Neuronal stem cell (in vitro differentiated cells): Measurements from ENCODE around the gene ZWILCH.

ENCODE experiments used
- DNase-seq: peaks from one replicate; pipeline ENCODE4 v3.0.0-alpha.2; 2013; ENCODE audit warnings: low spot score
- H2AFZ ChIP-seq: one replicate; pipeline ENCODE4 v1.6.1; 2013; ENCODE audit warnings: mild to moderate bottlenecking, low read length, inconsistent platforms
- H2AK5ac ChIP-seq: 2 replicates; pipeline ENCODE4 v1.6.1; 2013; ENCODE audit warnings: low read depth, mild to moderate bottlenecking, inconsistent platforms, low read length, moderate library complexity, mixed read lengths
- H2BK120ac ChIP-seq: 2 replicates; pipeline ENCODE4 v1.6.1; 2013; ENCODE audit warnings: low read depth, mild to moderate bottlenecking, inconsistent platforms, low read length, moderate library complexity, mixed read lengths
- H2BK12ac ChIP-seq: one replicate; pipeline ENCODE4 v1.6.1; 2013; ENCODE audit warnings: low read length, inconsistent platforms
- H2BK15ac ChIP-seq: 2 replicates; pipeline ENCODE4 v1.6.1; 2013; ENCODE audit warnings: mild to moderate bottlenecking, low read length, inconsistent platforms, mixed read lengths
- H2BK5ac ChIP-seq: one replicate; pipeline ENCODE4 v1.6.1; 2013; ENCODE audit warnings: inconsistent platforms, mild to moderate bottlenecking, low read length, moderate library complexity
- H3K14ac ChIP-seq: one replicate; pipeline ENCODE4 v1.6.1; 2013; ENCODE audit warnings: low read length, inconsistent platforms
- H3K18ac ChIP-seq: 2 replicates; pipeline ENCODE4 v1.6.1; 2013; ENCODE audit warnings: low read length, inconsistent platforms
- H3K23ac ChIP-seq: 2 replicates; pipeline ENCODE4 v1.6.1; 2013; ENCODE audit warnings: low read depth, mild to moderate bottlenecking, mixed read lengths, low read length, inconsistent platforms; ENCODE audit not compliant: poor library complexity
- H3K27ac ChIP-seq: replicated peaks from 3 replicates; pipeline ENCODE4 v1.5.1; 2013; ENCODE audit warnings: low read length, inconsistent platforms
- H3K27me3 ChIP-seq, 3 experiments: 2 replicates each; pipeline ENCODE4 v1.6.1; 2013; ENCODE audit warnings: low read length in 3 of 3, mild to moderate bottlenecking in 2 of 3, inconsistent platforms in 1 of 3, low read depth in 1 of 3, mixed read lengths in 1 of 3, moderate library complexity in 1 of 3; ENCODE audit not compliant: control insufficient read depth in 3 of 3, insufficient read depth in 3 of 3
- H3K36me3 ChIP-seq, 2 donors: replicated peaks in 1 of 2; 2 replicates each; pipeline ENCODE4 v1.6.1; 2013; ENCODE audit warnings: low read length in 2 of 2; ENCODE audit not compliant: control insufficient read depth in 2 of 2, insufficient read depth in 2 of 2
- H3K4ac ChIP-seq: 2 replicates; pipeline ENCODE4 v1.6.1; 2013; ENCODE audit warnings: inconsistent platforms, mild to moderate bottlenecking, low read length, moderate library complexity
- H3K4me1 ChIP-seq, 2 donors: 1 replicate in 1 of 2; 2 replicates in 1 of 2; pipeline ENCODE4 v1.6.1; 2013; ENCODE audit warnings: low read length in 2 of 2, low read depth in 1 of 2; ENCODE audit not compliant: control insufficient read depth in 2 of 2, insufficient read depth in 1 of 2
- H3K4me2 ChIP-seq: one replicate; pipeline ENCODE4 v1.6.1; 2013; ENCODE audit warnings: mild to moderate bottlenecking, low read length, inconsistent platforms; ENCODE audit not compliant: insufficient read depth, poor library complexity, severe bottlenecking
- H3K4me3 ChIP-seq, 2 donors: 2 replicates each; pipeline ENCODE4 v1.5.1; 2013; ENCODE audit warnings: low read length in 2 of 2, mild to moderate bottlenecking in 2 of 2, inconsistent platforms in 1 of 2, moderate library complexity in 1 of 2
- H3K79me1 ChIP-seq: one replicate; pipeline ENCODE4 v1.6.1; 2013; ENCODE audit warnings: low read depth, mild to moderate bottlenecking, inconsistent platforms, low read length, moderate library complexity
- H3K9ac ChIP-seq: one replicate; pipeline ENCODE4 v1.6.1; 2013; ENCODE audit warnings: mild to moderate bottlenecking, low read depth, low read length, inconsistent platforms; ENCODE audit not compliant: poor library complexity
- H3K9me3 ChIP-seq, 2 donors: replicated peaks in 1 of 2; 2 replicates each; pipeline versions ENCODE3 to v1.6.1; 2013; ENCODE audit warnings: low read length in 2 of 2, mild to moderate bottlenecking in 2 of 2, inconsistent platforms in 1 of 2, low read depth in 1 of 2, mixed read lengths in 1 of 2, moderate library complexity in 1 of 2; ENCODE audit not compliant: control insufficient read depth in 2 of 2, insufficient read depth in 1 of 2
- H4K8ac ChIP-seq: one replicate; pipeline ENCODE4 v1.6.1; 2013; ENCODE audit warnings: low read depth, mild to moderate bottlenecking, inconsistent platforms, low read length, moderate library complexity
- H4K91ac ChIP-seq: one replicate; pipeline ENCODE4 v1.6.1; 2013; ENCODE audit warnings: low read length, low read depth, mild to moderate bottlenecking, inconsistent platforms; ENCODE audit not compliant: poor library complexity
- WGBS, 2 donors: extraction: QIAGEN DNeasy Blood & Tissue Kit; methylation state at CpG; one replicate each; pipeline ENCODE4 v1.1.7; 2013; ENCODE audit warnings: missing lambda C conversion rate in 2 of 2, mixed read lengths in 1 of 2; ENCODE audit not compliant: insufficient read length in 2 of 2, insufficient replicate concordance in 1 of 2; ENCODE audit errors: extremely low coverage in 2 of 2; 5-methylcytosine and 5-hydroxymethylcytosine counted together

ZWILCH gene

DNA sequence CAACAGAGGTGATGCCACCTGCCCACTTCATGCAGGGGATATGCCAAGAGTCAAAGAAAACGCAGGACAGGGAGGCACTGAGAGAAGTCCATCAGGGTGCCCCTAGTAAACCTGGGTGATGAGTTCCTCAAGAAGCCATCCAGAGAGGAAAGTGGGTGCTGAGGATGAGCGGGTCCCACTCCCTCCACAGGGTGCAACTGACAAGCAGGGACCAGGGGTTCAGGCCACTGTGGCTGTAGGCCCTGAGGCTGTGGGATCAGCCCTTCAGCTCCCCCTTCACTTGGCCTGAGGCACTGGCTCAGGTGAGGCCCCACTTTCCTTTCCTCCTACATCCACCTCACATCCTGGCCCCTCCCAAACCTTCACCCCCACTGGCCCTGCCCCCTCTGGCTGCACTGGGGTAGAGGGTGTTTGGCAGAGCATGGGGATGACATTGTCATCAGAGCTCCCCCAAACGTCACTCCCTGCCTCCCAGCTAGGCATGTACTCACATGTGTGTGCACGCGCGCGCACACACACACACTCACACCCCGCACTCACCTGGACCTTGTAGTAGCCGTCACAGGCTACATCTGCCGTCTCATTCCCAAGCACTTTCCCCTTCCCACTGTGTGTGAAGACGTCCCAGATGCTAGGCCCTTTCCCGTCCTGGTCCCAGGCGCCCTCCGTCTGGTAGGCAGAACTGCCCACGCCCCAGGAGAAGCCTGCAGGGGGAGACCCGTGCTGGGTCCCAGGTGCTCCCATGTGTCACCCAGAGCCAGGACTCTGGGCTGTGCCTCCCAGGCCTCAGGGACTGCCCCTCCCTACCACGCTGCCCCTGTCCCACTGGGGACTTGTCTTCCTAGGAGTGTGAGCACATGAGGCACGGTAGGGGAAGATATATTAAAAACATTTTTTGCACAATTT is 59.3 kb downstream of the ZWILCH start:
- H2BK12ac ChIP-seq: peak overlapping the region; percentile 97
- peak overlapping the region; percentile 96 for H2AK5ac ChIP-seq
- peak overlapping the region; percentile 81 for H3K4ac ChIP-seq
- H3K23ac ChIP-seq: peak overlapping the region; percentile 63
- peak overlapping the region; percentile 94 for H2BK15ac ChIP-seq
- H2AFZ ChIP-seq: no peak overlapping the region
- H3K4me1 ChIP-seq: peaks cover 12 to 25% of the 10 kb centered on the region in 2 donors
- H3K4me3 ChIP-seq: peak overlapping the region in 1 of 2 donors; percentile 51
- no peaks in the 10 kb centered on the region for H3K9me3 ChIP-seq
- peak overlapping the region; percentile 67 for H2BK120ac ChIP-seq
- peak overlapping the region; percentile 88 for H4K91ac ChIP-seq
- no CpG with 5 or more reads among the region's 18 CpGs for WGBS, 2 donors
- peak overlapping the region; percentile 61 for H2BK5ac ChIP-seq
- H3K4me2 ChIP-seq: no peak overlapping the region
- no peaks in the 10 kb centered on the region for H3K27me3 ChIP-seq
- H3K27ac ChIP-seq: peak overlapping the region; percentile 52
- DNase-seq: no peak
- H3K36me3 ChIP-seq: peaks cover 0 to 9% of the 10 kb centered on the region in 2 donors
- H4K8ac ChIP-seq: peak overlapping the region; percentile 97
- peak overlapping the region; percentile 92 for H3K18ac ChIP-seq
- peak overlapping the region; percentile 63 for H3K9ac ChIP-seq
- H3K79me1 ChIP-seq: peaks cover 9% of the 10 kb centered on the region
- peak overlapping the region; percentile 90 for H3K14ac ChIP-seq

DNA sequence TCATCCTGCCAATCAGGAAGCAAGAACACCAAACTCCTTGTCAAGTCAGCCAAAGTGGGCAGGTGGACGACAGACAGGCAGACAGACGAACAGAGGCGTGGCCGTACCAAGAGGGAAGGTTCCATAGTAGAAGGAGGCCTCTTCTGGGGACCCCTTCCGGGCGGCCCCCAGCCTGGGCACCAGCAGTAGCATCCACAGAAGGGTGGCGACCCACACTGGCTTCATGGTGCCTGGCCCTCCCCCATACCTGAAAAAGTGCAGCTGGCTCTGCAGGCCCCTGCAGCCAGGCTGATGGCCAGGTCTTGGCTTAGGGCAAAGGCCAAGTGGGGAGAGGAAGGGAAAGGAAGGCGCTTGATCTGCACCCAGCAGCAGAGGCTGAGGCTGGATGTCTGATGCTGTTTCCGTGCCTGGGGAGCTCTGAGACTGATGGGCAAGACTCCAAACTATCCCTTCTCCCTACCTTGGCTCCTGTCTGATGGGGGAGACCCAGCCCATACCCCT is 60.1 kb downstream of the ZWILCH start:
- Histone ChIP-seq H3K27me3 (no peaks in the 10 kb centered on the region), H3K4me3 (peak overlapping the region; percentile 31 to 35), H3K4me1 (peaks cover 12 to 29% of the 10 kb centered on the region in 2 donors), H2BK12ac (peak overlapping the region; percentile 93), H3K14ac (peak overlapping the region; percentile 56), H3K79me1 (peaks cover 9% of the 10 kb centered on the region), H3K9ac (peak overlapping the region; percentile 82), H2BK15ac (peak overlapping the region; percentile 23), H3K4ac (peak overlapping the region; percentile 96), H3K4me2 (peak overlapping the region; percentile 41), H3K27ac (peak overlapping the region; percentile 83), H4K91ac (peak overlapping the region; percentile 22), H3K36me3 (peaks cover 0 to 8% of the 10 kb centered on the region in 2 donors), H3K18ac (peak overlapping the region; percentile 88), H2AFZ (peak overlapping the region; percentile 93), H2AK5ac (peak overlapping the region; percentile 80), H4K8ac (no peak overlapping the region), H3K9me3 (no peaks in the 10 kb centered on the region), H3K23ac (no peak overlapping the region), H2BK120ac (no peak overlapping the region), H2BK5ac (peak overlapping the region; percentile 89)
- DNase-seq: no peak
- WGBS, 2 donors: no CpG with 5 or more reads among the region's 9 CpGs

DNA sequence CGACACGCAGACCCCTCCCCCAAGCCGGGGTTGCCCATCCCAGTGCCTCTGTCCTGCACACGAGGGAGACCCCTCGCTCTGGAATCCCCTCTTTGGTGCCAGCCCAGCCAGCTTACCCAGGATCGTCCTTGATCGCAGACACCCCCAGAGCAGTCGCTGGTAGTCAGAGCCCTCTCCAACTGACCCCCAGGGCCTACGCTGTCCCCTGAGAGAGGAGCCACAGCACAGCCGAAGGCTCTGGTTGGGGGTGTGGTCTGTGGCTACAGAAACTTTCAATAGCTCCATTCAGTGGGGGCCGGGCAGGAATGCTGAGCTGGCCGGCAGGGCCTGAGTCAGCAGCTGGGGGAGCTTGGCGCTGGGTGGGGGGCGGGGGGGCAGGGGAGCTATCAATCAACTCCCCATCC is 60.6 kb downstream of the ZWILCH start, which contains the start of gene LCTL:
LCTL (minus strand) TSS at position 258 of the 404 bp plus-strand sequence. CDS start 633 bp downstream, outside the sequence.
- Histone ChIP-seq H3K4ac (peak within 1 kb of the TSS; percentile 96), H4K8ac (no peak within 1 kb of the TSS), H3K27ac (peak within 1 kb of the TSS; percentile 83), H2BK120ac (no peak within 1 kb of the TSS), H2AFZ (peak within 1 kb of the TSS; percentile 93), H3K27me3 (no peaks in the 10 kb centered on the region), H2BK12ac (peak within 1 kb of the TSS; percentile 93), H3K9ac (peak within 1 kb of the TSS; percentile 82), H3K4me2 (peak within 1 kb of the TSS; percentile 41), H2BK15ac (peak within 1 kb of the TSS; percentile 94), H3K79me1 (peaks cover 9% of the 10 kb centered on the region), H3K9me3 (no peaks in the 10 kb centered on the region), H3K23ac (peak within 1 kb of the TSS; percentile 63), H3K4me3 (peak within 1 kb of the TSS; percentile 35 to 61), H3K4me1 (peaks cover 12 to 29% of the 10 kb centered on the region in 2 donors), H3K14ac (peak within 1 kb of the TSS; percentile 56), H2AK5ac (peak within 1 kb of the TSS; percentile 96), H3K18ac (peak within 1 kb of the TSS; percentile 88), H4K91ac (peak within 1 kb of the TSS; percentile 22), H2BK5ac (peak within 1 kb of the TSS; percentile 89), H3K36me3 (peaks cover 0 to 6% of the 10 kb centered on the region in 2 donors)
- DNase-seq: peak; percentile 63
- no CpG with 5 or more reads among the region's 14 CpGs for WGBS, 2 donors
